Stimulated activated memory B cell treated with anti-CD40 and anti-IgM and Interleukin-4, amounts not matched to agents 10 μg/mL and 1 μg/mL and 100 μg/mL, for 72 hours (primary cell): Measurements from ENCODE around the gene CELF2.

Experiments used
- ATAC-seq: fragments of 150-1000 bp; cut with Tn5 transposase; 2 replicates; pipeline ENCODE4 v1.10.0; 2021
- H3K27ac Mint-ChIP-seq: one replicate; pipeline ENCODE4 v1.8.0; 2022; ENCODE audit warnings: mild to moderate bottlenecking, mixed read lengths
- H3K27me3 Mint-ChIP-seq: one replicate; pipeline ENCODE4 v1.8.0; 2022; ENCODE audit warnings: mixed read lengths
- H3K36me3 Mint-ChIP-seq: one replicate; pipeline ENCODE4 v1.8.0; 2022; ENCODE audit warnings: mixed read lengths
- H3K4me1 Mint-ChIP-seq: one replicate; pipeline ENCODE4 v1.8.0; 2022; ENCODE audit warnings: mixed read lengths
- H3K4me3 Mint-ChIP-seq: one replicate; pipeline ENCODE4 v1.8.0; 2022; ENCODE audit warnings: mild to moderate bottlenecking, moderate library complexity, mixed read lengths
- H3K9me3 Mint-ChIP-seq: one replicate; pipeline ENCODE4 v1.8.0; 2022; ENCODE audit warnings: mixed read lengths

Gene CELF2

DNA sequence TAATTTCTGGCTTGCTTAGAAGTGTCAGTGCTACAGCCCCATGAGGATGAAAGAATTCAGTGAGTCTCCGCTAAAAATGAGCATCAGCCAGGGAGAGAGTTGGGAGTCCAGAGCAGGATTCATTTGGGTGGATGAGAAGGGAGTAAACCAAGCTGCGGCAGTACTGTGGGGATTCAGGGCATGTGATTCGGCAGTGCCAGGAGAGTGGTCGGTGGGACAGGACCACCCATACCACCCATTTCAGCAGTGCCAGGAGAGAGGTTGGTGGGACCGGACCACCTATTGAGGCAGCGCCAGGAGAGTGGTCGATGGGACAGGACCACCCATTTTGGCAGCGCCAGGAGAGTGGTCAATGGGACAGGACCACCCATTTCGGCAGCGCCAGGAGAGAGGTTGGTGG, 144.2 kb downstream of the CELF2 start:
- peaks cover 66% of the 10 kb centered on the region for H3K4me1 Mint-ChIP-seq
- peaks cover 10% of the 10 kb centered on the region for H3K36me3 Mint-ChIP-seq
- peak overlapping the region; percentile 2 for H3K4me3 Mint-ChIP-seq
- no peak overlapping the region for H3K27ac Mint-ChIP-seq
- H3K27me3 Mint-ChIP-seq, result no peaks in the 10 kb centered on the region
- ATAC-seq, result no peak
- H3K9me3 Mint-ChIP-seq, result peaks cover 2% of the 10 kb centered on the region

DNA sequence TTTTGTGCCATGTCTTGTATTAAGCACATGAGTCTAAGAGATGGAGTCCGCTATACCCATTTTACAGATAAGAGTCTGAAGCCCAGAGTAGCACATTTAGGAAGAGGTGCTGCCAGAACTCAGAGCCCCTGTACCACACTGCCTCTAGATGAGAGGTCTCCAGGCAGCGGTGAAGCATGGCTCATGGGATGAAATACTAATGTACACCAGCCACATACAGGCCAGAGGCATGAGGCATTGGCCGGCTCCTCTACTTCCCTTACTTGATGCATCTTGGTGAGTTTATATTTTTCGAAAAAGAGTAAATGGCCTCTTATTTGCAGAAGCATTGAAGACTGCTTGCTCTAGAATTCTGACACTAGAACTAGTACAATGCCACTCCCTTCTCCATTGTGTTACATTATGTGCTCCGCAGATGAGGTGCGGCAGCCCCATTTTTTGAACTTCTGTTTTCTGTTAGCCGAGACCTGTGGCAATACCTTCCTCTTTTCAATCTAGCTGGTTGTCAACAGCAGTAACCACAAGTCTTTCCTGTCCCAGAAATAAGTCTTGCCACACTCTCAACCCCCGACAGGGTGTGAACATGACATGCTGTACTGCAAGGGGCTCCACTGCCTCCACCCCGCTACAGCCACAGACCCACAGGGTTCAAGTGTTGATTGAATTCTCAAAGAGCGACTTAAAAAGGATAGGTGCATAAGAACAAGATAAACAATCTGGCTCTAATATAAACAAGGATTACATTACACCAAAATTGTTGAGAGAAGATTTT, 145.3 kb downstream of the CELF2 start:
- ATAC-seq, result peak; percentile 86
- Mint-ChIP-seq H3K4me3 (no peak overlapping the region), H3K9me3 (peaks cover 2% of the 10 kb centered on the region), H3K36me3 (peaks cover 17% of the 10 kb centered on the region), H3K27me3 (no peaks in the 10 kb centered on the region), H3K4me1 (peaks cover 60% of the 10 kb centered on the region), H3K27ac (no peak overlapping the region)

GRCh38 chr10:11163780-11164550, 146.3 kb downstream of the CELF2 start:
- Mint-ChIP-seq H3K9me3 (peaks cover 2% of the 10 kb centered on the region), H3K27ac (no peak overlapping the region), H3K27me3 (no peaks in the 10 kb centered on the region), H3K4me3 (no peak overlapping the region), H3K4me1 (peaks cover 53% of the 10 kb centered on the region), H3K36me3 (peaks cover 17% of the 10 kb centered on the region)
- ATAC-seq, result no peak

DNA sequence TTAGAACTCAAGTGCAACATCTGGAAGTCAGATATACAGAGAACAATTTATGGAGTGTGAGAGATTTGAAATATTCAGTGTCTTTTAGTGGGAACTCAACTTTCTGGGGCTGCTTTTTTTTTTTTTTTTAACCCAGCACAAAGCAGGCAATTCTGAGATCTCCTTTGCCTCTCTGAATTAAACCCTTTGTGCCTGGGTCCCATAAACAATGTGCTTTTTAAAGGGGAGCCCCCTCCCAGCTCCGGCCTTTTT, 146.8 kb downstream of the CELF2 start:
- peaks cover 2% of the 10 kb centered on the region for H3K9me3 Mint-ChIP-seq
- no peak for ATAC-seq
- H3K27me3 Mint-ChIP-seq, result no peaks in the 10 kb centered on the region
- no peak overlapping the region for H3K4me3 Mint-ChIP-seq
- peaks cover 53% of the 10 kb centered on the region for H3K4me1 Mint-ChIP-seq
- no peak overlapping the region for H3K27ac Mint-ChIP-seq
- H3K36me3 Mint-ChIP-seq, result peaks cover 17% of the 10 kb centered on the region

DNA sequence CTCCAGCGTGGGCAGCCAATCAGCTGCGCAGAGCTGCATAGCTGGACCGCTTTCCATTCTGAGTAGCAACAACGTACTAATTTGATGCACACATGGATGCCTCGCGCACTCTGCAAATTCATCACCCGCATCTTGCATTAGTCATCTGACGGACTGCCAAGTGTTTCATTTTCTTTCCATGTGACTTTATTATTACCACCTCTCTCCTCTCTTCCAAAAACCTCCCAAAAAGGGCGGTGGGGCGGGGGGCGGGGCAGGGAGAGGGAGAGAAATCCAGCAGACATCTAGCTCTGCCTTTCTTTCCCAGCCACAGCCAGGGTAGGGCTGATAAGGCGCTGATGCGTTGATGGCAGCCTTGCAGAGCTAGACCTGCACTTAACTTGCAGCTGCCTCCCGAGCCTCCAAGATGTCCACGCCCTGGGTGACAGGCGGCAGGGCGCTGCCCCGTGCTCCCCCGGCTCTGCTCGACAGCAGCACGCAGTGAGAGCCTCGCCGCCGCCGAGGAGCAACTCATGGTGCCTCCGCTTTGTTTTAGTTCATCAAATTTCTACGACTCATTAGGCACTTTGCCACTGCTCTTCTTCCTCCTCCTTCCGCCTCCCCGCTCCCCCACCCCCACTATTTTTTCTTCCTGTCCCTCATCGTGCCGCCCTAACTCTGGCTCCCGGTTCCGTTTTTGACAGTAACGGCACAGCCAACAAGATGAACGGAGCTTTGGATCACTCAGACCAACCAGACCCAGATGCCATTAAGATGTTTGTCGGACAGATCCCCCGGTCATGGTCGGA, 147.3 kb downstream of the CELF2 start:
- Mint-ChIP-seq H3K9me3 (peaks cover 2% of the 10 kb centered on the region), H3K36me3 (peaks cover 17% of the 10 kb centered on the region), H3K4me1 (peaks cover 48% of the 10 kb centered on the region), H3K27me3 (no peaks in the 10 kb centered on the region), H3K4me3 (no peak overlapping the region), H3K27ac (no peak overlapping the region)
- peak; percentile 64 for ATAC-seq

DNA sequence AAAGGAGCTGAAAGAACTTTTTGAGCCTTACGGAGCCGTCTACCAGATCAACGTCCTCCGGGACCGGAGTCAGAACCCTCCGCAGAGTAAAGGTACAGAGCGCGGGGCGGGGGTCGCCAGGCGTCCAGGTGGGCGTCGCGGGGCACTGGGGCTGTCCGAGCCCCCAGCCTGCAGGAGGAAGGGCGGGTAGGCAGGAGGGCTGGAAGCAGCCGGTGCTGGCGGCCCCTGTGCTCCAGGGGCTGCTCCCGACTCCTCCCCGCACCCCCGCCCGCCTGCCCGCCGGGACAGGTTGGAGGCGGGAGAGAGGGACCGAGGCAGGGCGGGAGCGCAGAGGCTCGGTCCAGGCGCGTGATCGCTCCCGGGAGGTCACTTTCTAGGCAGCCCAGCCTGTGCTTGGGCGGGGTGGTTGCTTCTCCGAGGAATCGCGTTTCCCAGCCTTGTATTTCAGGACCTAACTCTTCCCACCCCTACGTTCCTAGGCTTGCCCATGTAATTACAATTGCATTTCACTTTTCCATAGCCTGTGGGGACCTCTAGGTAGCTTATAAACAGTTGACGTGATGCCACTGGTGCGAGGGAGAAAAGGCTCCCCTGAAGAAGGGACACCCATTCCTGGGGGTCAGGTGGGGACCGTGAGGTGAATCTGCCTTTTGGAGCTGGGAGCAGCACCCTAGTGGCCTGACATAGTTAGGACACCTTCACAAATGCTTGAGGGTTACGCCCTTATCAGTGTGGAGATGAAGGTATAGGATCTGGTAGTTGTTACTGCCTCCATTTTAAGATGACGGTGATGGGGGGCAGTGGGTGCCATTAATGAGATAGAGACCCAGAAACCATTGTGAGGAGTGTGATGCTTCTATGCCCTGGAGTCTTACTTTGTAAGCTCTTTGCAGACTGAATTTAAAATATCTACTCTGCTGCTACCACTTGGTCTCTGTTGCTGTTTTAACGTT, 148.2 kb downstream of the CELF2 start:
- peak; percentile 77 for ATAC-seq
- Mint-ChIP-seq H3K4me1 (peaks cover 42% of the 10 kb centered on the region), H3K9me3 (peaks cover 2% of the 10 kb centered on the region), H3K27me3 (no peaks in the 10 kb centered on the region), H3K36me3 (peaks cover 17% of the 10 kb centered on the region), H3K27ac (no peak overlapping the region), H3K4me3 (no peak overlapping the region)

DNA sequence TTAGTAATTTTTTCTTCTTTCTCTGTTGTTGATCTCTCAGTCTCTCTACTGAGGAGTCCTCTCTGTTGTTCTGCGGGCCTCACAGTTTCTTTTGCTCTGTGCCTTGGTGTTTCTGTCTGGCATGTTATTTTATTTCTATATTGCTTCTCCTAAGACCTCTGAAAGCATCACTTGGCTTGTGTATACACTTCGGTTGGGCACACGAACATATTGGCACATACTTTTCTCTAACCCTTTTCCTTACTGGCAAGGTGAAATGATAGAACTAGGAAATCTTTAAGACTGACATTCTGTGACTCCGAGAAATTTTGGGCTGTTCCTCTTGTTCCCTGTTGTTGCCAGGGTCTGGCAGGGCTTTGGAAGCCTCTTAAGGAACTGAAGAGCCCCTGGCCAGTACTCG, 148.9 kb downstream of the CELF2 start:
- Mint-ChIP-seq H3K27ac (no peak overlapping the region), H3K4me1 (peaks cover 36% of the 10 kb centered on the region), H3K4me3 (no peak overlapping the region), H3K9me3 (peaks cover 2% of the 10 kb centered on the region), H3K36me3 (peaks cover 17% of the 10 kb centered on the region), H3K27me3 (no peaks in the 10 kb centered on the region)
- ATAC-seq, result no peak

GRCh38 chr10:11167233-11167966, 149.7 kb downstream of the CELF2 start:
- H3K9me3 Mint-ChIP-seq, result no peaks in the 10 kb centered on the region
- peaks cover 30% of the 10 kb centered on the region for H3K4me1 Mint-ChIP-seq
- H3K27me3 Mint-ChIP-seq, result no peaks in the 10 kb centered on the region
- no peak overlapping the region for H3K4me3 Mint-ChIP-seq
- no peak overlapping the region for H3K27ac Mint-ChIP-seq
- peaks cover 17% of the 10 kb centered on the region for H3K36me3 Mint-ChIP-seq
- ATAC-seq, result no peak

DNA sequence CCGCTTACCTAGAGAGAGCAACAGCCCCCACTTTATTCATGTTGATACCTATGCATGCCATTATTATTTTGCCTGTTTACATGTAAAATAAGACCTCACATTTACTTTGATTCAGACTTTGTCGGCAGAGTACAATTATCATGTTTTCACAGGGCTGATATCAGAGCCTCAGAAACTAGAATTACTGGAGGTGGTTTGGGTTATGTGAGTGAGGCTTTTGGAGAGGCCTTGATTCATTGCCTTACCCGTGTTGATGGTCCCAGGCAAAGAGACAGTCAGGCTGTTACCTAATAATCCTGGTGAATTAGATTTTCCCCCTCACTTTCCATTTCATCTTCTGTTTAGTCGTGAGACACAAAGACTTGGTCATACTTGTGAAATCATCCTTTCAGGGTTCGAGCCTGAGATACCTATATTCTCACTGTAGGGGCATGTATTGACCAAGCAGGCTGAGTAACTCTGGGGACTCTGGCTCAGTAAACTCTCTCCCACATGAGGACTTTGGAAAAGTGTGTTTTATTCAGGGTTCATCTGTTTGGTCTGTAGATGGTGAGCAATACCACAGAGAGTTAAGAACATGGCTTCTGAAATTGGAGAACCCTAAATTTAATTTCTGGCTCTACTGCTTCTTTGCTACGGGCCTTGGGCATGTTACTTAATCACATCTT, 150.9 kb downstream of the CELF2 start:
- Mint-ChIP-seq H3K4me1 (peaks cover 30% of the 10 kb centered on the region), H3K27me3 (no peaks in the 10 kb centered on the region), H3K9me3 (no peaks in the 10 kb centered on the region), H3K36me3 (peaks cover 19% of the 10 kb centered on the region), H3K27ac (no peak overlapping the region), H3K4me3 (no peak overlapping the region)
- ATAC-seq, result no peak

DNA sequence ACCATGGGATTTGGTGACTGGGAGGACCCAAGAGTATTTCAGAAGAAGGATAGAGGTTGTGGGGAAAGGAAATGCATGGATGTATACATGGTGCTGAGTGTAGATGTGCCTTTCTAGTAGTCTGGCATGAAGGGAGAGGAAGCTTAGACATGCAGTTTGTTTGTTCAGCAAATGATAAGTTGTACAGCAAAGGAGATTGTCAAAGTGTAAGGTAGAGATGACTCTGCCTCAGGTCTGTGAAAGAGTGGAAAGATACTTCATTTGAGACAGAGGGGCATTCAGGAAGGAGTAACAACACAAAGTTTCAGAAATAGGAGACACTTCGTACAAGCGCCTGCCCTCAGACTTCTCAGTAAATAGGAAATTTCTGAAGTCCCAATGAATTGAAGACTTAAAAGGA, 152.3 kb downstream of the CELF2 start:
- Mint-ChIP-seq H3K4me1 (peaks cover 34% of the 10 kb centered on the region), H3K4me3 (no peak overlapping the region), H3K27ac (no peak overlapping the region), H3K9me3 (no peaks in the 10 kb centered on the region), H3K36me3 (peaks cover 33% of the 10 kb centered on the region), H3K27me3 (no peaks in the 10 kb centered on the region)
- no peak for ATAC-seq

- no peaks in the 10 kb centered on the region for H3K9me3 Mint-ChIP-seq
- ATAC-seq, result no peak
- no peaks in the 10 kb centered on the region for H3K27me3 Mint-ChIP-seq
- H3K36me3 Mint-ChIP-seq, result peaks cover 39% of the 10 kb centered on the region
- peaks cover 40% of the 10 kb centered on the region for H3K4me1 Mint-ChIP-seq
- H3K27ac Mint-ChIP-seq, result no peak overlapping the region
- H3K4me3 Mint-ChIP-seq, result no peak overlapping the region
Observed at GRCh38 chr10:11170574-11170973, 152.9 kb downstream of the CELF2 start.

GRCh38 chr10:11170993-11171851, 153.6 kb downstream of the CELF2 start:
- H3K9me3 Mint-ChIP-seq, result no peaks in the 10 kb centered on the region
- H3K27me3 Mint-ChIP-seq, result no peaks in the 10 kb centered on the region
- no peak overlapping the region for H3K27ac Mint-ChIP-seq
- peaks cover 38% of the 10 kb centered on the region for H3K36me3 Mint-ChIP-seq
- no peak overlapping the region for H3K4me3 Mint-ChIP-seq
- ATAC-seq, result peak; percentile 71
- H3K4me1 Mint-ChIP-seq, result peaks cover 46% of the 10 kb centered on the region

GRCh38 chr10:11173042-11173441, 155.4 kb downstream of the CELF2 start:
- peaks cover 39% of the 10 kb centered on the region for H3K36me3 Mint-ChIP-seq
- no peak overlapping the region for H3K4me3 Mint-ChIP-seq
- H3K9me3 Mint-ChIP-seq, result no peaks in the 10 kb centered on the region
- H3K4me1 Mint-ChIP-seq, result peaks cover 59% of the 10 kb centered on the region
- ATAC-seq, result no peak
- no peaks in the 10 kb centered on the region for H3K27me3 Mint-ChIP-seq
- H3K27ac Mint-ChIP-seq, result no peak overlapping the region
